ENCODE data around the gene SEC11C.

DNA sequence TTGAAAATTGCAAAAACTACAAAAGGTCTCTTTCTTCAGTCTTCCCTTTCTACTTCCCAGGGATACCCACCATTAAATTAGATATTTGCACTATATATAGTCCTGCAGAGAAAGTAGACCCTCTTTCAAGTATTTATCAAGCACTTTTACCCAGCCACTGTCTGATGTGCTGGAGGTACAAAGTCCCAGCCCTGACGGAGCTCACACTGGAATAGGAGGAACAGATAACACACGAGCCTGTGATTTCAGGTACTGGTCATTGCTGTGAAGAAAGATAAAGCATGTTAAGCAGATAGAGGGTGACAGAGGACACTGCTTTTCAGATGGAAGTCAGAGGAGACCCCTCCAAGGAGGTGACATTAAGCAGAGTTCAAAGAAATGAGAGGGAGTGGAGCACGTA is 19.6 kb downstream of the SEC11C start:
- TF ChIP-seq CTCF (IDR thresholded peaks at IDR 0.05) (no peak), ZFX (IDR thresholded peaks at IDR 0.05; ENCODE audit: borderline replicate concordance) (no peak)
